Left ventricle myocardium superior (tissue), 1 donor: ENCODE measurements around the gene BCL2L2. TPM values are rescaled to one million over a fixed set of nuclear protein-coding genes. Genes with fewer than 3 reads are reported as not detected.
"Not testable (repeated sequence)": the region's sequence is repeated elsewhere in the genome, so short reads cannot be mapped to it uniquely, and the experiment has no call there.

Source experiments
- ATAC-seq: fragments of 200-7000 bp; cut with Tn5 transposase; one replicate; pipeline ENCODE4 v1.9.1; 2020; ENCODE audit warnings: mild to moderate bottlenecking, moderate library complexity
- DNase-seq: peaks from one replicate; pipeline ENCODE4 v3.0.0-alpha.2; 2020
- intact Hi-C: fragments of 100-400 bp; cut with micrococcal nuclease; formaldehyde crosslinking; loops from one replicate; pipeline ENCODE4 v1.11.0; 2022
- long read RNA-seq: library from polyadenylated mRNA; unstranded; transcript quantifications from one replicate; pipeline ENCODE4 v2.0.0, GENCODE V29; 2021
- total RNA-seq: library from RNA; stranded (reverse); fragmentation: NEBNext Ultra II Directional; extraction: Animal tissue kit (Norgen Biotek cat#: 25700); gene quantifications from one replicate; pipeline ENCODE4 v1.2.1, GENCODE V29; 2021
- donor health status: DM: no; HTN: yes; CAD: no; lungs with severe emphysema.

Gene BCL2L2
- 38.3 TPM for total RNA-seq
- long read RNA-seq, transcript BCL2L2-201 (4 exons, 3,605 nt): major isoform, 13 of 16 reads
- long read RNA-seq, partial matches to known transcripts: 1 of 16 reads
- long read RNA-seq, other reads (novel, unspliced or antisense): 2 of 16 reads

- ATAC-seq (peak; percentile 70), DNase-seq (peak; percentile 96)
- intact Hi-C loops: no loop called here
These were observed at the start of gene BCL2L2 for GRCh38 chr14:23306412-23307145. Gene BCL2L2, plus strand, starts transcription at chr14:23306833. Its CDS starts 935 bp downstream, at chr14:23307768.

GRCh38 chr14:23258256-23258655, 48.4 kb upstream of the BCL2L2 start:
- DNase-seq (no peak), ATAC-seq (no peak)
- intact Hi-C loops: no loop called here

GRCh38 chr14:23259426-23259825, 47.2 kb upstream of the BCL2L2 start:
- ATAC-seq: no peak
- intact Hi-C loops: no loop called here
- DNase-seq: no peak

GRCh38 chr14:23260849-23261248, 45.8 kb upstream of the BCL2L2 start:
- intact Hi-C loops, DNase-seq, ATAC-seq: not testable (repeated sequence)

- intact Hi-C loops: no loop called here
- ATAC-seq: no peak
These were observed 37.4 kb upstream of the BCL2L2 start for GRCh38 chr14:23269193-23269592.

GRCh38 chr14:23275412-23275811, 31.2 kb upstream of the BCL2L2 start:
- intact Hi-C loops: no loop called here
- DNase-seq (no peak), ATAC-seq (no peak)

More at GRCh38 chr14:23269193-23269592, 37.4 kb upstream of the BCL2L2 start:
- no peak for DNase-seq

GRCh38 chr14:23277189-23277588, 29.4 kb upstream of the BCL2L2 start:
- intact Hi-C loops: no loop called here
- no peak for DNase-seq
- ATAC-seq: no peak

- ATAC-seq, intact Hi-C loops, DNase-seq: not testable (repeated sequence)
These were observed 28.7 kb upstream of the BCL2L2 start for GRCh38 chr14:23277928-23278327.

GRCh38 chr14:23281247-23281646, 25.4 kb upstream of the BCL2L2 start:
- intact Hi-C loops: no loop called here

GRCh38 chr14:23284654-23285529, 21.7 kb upstream of the BCL2L2 start:
- DNase-seq (no peak), ATAC-seq (peak; percentile 11)
- intact Hi-C loops: no loop called here

More at GRCh38 chr14:23281247-23281646, 25.4 kb upstream of the BCL2L2 start:
- DNase-seq (no peak), ATAC-seq (no peak)

GRCh38 chr14:23285530-23286019, 21.1 kb upstream of the BCL2L2 start:
- no peak for DNase-seq
- peak; percentile 41 for ATAC-seq
- intact Hi-C loops: no loop called here

- intact Hi-C loops: no loop called here
- DNase-seq (peak; percentile 99), ATAC-seq (peak; percentile 98)
These were observed 20.4 kb upstream of the BCL2L2 start, which contains the start of gene HOMEZ for GRCh38 chr14:23286020-23286901. Gene HOMEZ, minus strand, starts transcription at chr14:23286132. Its CDS starts 180 bp downstream, at chr14:23285952.

- intact Hi-C loops: no loop called here
- ATAC-seq (no peak), DNase-seq (no peak)
These were observed 19.6 kb upstream of the BCL2L2 start for GRCh38 chr14:23286902-23287479.

GRCh38 chr14:23294734-23295561, 11.7 kb upstream of the BCL2L2 start:
- ATAC-seq: peak; percentile 53
- DNase-seq: peak; percentile 51
- intact Hi-C loops: no loop called here

- DNase-seq: no peak
- intact Hi-C loops: no loop called here
- ATAC-seq: no peak
These were observed 10.4 kb upstream of the BCL2L2 start for GRCh38 chr14:23296012-23296777.

- ATAC-seq (no peak), DNase-seq (no peak)
- intact Hi-C loops: no loop called here
These were observed 9.5 kb upstream of the BCL2L2 start for GRCh38 chr14:23297096-23297495.
